ENCODE results near the gene PLCL1. TPM values are rescaled to one million over a fixed set of nuclear protein-coding genes. Genes with fewer than 3 reads are reported as not detected.

Gene PLCL1
- total RNA-seq, 3 donors from 2014 or later (not counting 1 experiment from before 2014, with no cell fraction given), result 0.86 to 2.8 (median 1.1) TPM

- ATAC-seq (no peak), DNase-seq (no peak)
- H3K36me3 ChIP-seq (ENCODE audit: control insufficient read depth, insufficient read depth, low read length), result no peaks in the 10 kb centered on the region
- no peak overlapping the region for H3K27ac ChIP-seq (ENCODE audit: low read length)
- intact Hi-C loops (cut with micrococcal nuclease), result no loop called here
- H3K4me3 ChIP-seq (ENCODE audit: low read length), result no peak overlapping the region
- H3K27ac Mint-ChIP-seq, result no peak overlapping the region
- no peaks in the 10 kb centered on the region for H3K9me3 ChIP-seq (ENCODE audit: control insufficient read depth, insufficient read depth, low read length)
- H3K27me3 Mint-ChIP-seq (ENCODE audit: low read depth in 2 of 2), result no peaks in the 10 kb centered on the region
- no CpG with 5 or more reads among the region's 1 CpG for WGBS (ENCODE audit: insufficient coverage)
- H3K4me3 Mint-ChIP-seq, result no peak overlapping the region
- no peaks in the 10 kb centered on the region for H3K27me3 ChIP-seq (ENCODE audit: control insufficient read depth, insufficient read depth, low read length)
- no peaks in the 10 kb centered on the region for H3K36me3 Mint-ChIP-seq
- no peak for TF ChIP-seq CTCF (IDR thresholded peaks at IDR 0.05)
- no peaks in the 10 kb centered on the region for H3K9me3 Mint-ChIP-seq
- H3K4me1 ChIP-seq (ENCODE audit: control insufficient read depth, insufficient read depth, low read length), result no peaks in the 10 kb centered on the region
- no peaks in the 10 kb centered on the region for H3K4me1 Mint-ChIP-seq
Measured at GRCh38 chr2:198168651-198169050, 364.3 kb downstream of the PLCL1 start.

- H3K27ac Mint-ChIP-seq, result no peak overlapping the region
- Histone ChIP-seq H3K9me3 (ENCODE audit: control insufficient read depth, insufficient read depth, low read length) (no peaks in the 10 kb centered on the region), H3K36me3 (ENCODE audit: control insufficient read depth, insufficient read depth, low read length) (no peaks in the 10 kb centered on the region), H3K27me3 (ENCODE audit: control insufficient read depth, insufficient read depth, low read length) (no peaks in the 10 kb centered on the region), H3K4me1 (ENCODE audit: control insufficient read depth, insufficient read depth, low read length) (no peaks in the 10 kb centered on the region), H3K27ac (ENCODE audit: low read length) (no peak overlapping the region), H3K4me3 (ENCODE audit: low read length) (no peak overlapping the region)
- DNase-seq (no peak), ATAC-seq (no peak)
- H3K4me1 Mint-ChIP-seq, result no peaks in the 10 kb centered on the region
- intact Hi-C loops (cut with micrococcal nuclease), result no loop called here
- H3K36me3 Mint-ChIP-seq, result no peaks in the 10 kb centered on the region
- no peaks in the 10 kb centered on the region for H3K27me3 Mint-ChIP-seq (ENCODE audit: low read depth in 2 of 2)
- H3K4me3 Mint-ChIP-seq, result no peak overlapping the region
- TF ChIP-seq CTCF (IDR thresholded peaks at IDR 0.05), result no peak
- WGBS (ENCODE audit: insufficient coverage), result 64% methylated on average over 5 of the region's 6 CpGs
- peaks cover 0 to 3% of the 10 kb centered on the region in 2 donors for H3K9me3 Mint-ChIP-seq
Measured at GRCh38 chr2:198173242-198173641, 368.8 kb downstream of the PLCL1 start.

- Histone ChIP-seq H3K4me1 (ENCODE audit: control insufficient read depth, insufficient read depth, low read length) (no peaks in the 10 kb centered on the region), H3K9me3 (ENCODE audit: control insufficient read depth, insufficient read depth, low read length) (no peaks in the 10 kb centered on the region), H3K4me3 (ENCODE audit: low read length) (no peak overlapping the region), H3K36me3 (ENCODE audit: control insufficient read depth, insufficient read depth, low read length) (no peaks in the 10 kb centered on the region), H3K27me3 (ENCODE audit: control insufficient read depth, insufficient read depth, low read length) (no peaks in the 10 kb centered on the region), H3K27ac (ENCODE audit: low read length) (no peak overlapping the region)
- Mint-ChIP-seq H3K4me1 (no peaks in the 10 kb centered on the region), H3K27ac (no peak overlapping the region), H3K27me3 (ENCODE audit: low read depth in 2 of 2) (no peaks in the 10 kb centered on the region), H3K36me3 (no peaks in the 10 kb centered on the region), H3K9me3 (peaks cover 0 to 3% of the 10 kb centered on the region in 2 donors), H3K4me3 (no peak overlapping the region)
- ATAC-seq (no peak), DNase-seq (no peak)
- TF ChIP-seq CTCF (IDR thresholded peaks at IDR 0.05), result no peak
- intact Hi-C loops (cut with micrococcal nuclease), result no loop called here
- 83% methylated on average over 2 of the region's 2 CpGs for WGBS (ENCODE audit: insufficient coverage)
Measured at GRCh38 chr2:198173864-198174263, 369.5 kb downstream of the PLCL1 start.

GRCh38 chr2:198175271-198175670 lies 370.9 kb downstream of the PLCL1 start:
- Mint-ChIP-seq H3K9me3 (peaks cover 3 to 5% of the 10 kb centered on the region in 2 donors), H3K4me1 (no peaks in the 10 kb centered on the region), H3K27ac (no peak overlapping the region), H3K27me3 (ENCODE audit: low read depth in 2 of 2) (no peaks in the 10 kb centered on the region), H3K36me3 (no peaks in the 10 kb centered on the region), H3K4me3 (no peak overlapping the region)
- Histone ChIP-seq H3K4me1 (ENCODE audit: control insufficient read depth, insufficient read depth, low read length) (no peaks in the 10 kb centered on the region), H3K27me3 (ENCODE audit: control insufficient read depth, insufficient read depth, low read length) (no peaks in the 10 kb centered on the region), H3K27ac (ENCODE audit: low read length) (no peak overlapping the region), H3K36me3 (ENCODE audit: control insufficient read depth, insufficient read depth, low read length) (no peaks in the 10 kb centered on the region), H3K4me3 (ENCODE audit: low read length) (no peak overlapping the region), H3K9me3 (ENCODE audit: control insufficient read depth, insufficient read depth, low read length) (no peaks in the 10 kb centered on the region)
- WGBS (ENCODE audit: insufficient coverage), result 30% methylated on average over 2 of the region's 3 CpGs
- DNase-seq, result no peak
- TF ChIP-seq CTCF (IDR thresholded peaks at IDR 0.05), result no peak
- no peak for ATAC-seq
- intact Hi-C loops (cut with micrococcal nuclease), result no loop called here
